ENCODE data around the gene DMXL1.

GRCh38 chr5:119049824-119050449 lies 20.9 kb upstream of the DMXL1 start:
- TF ChIP-seq CTCF (conservative IDR thresholded peaks at IDR 0.05): no peak
- TF ChIP-seq ZFX (IDR thresholded peaks at IDR 0.05): no peak
